ENCODE results near the gene CREB3. TPM values are rescaled to one million over a fixed set of nuclear protein-coding genes. Genes with fewer than 3 reads are reported as not detected.

The CREB3 gene
- total RNA-seq, 2 experiments from 2014 or later: 13.7 to 15.4 TPM

- no peak for TF ChIP-seq CTCF (IDR thresholded peaks at IDR 0.05)
- peak overlapping the region; percentile 90 for H3K4me3 Mint-ChIP-seq
- peaks cover 62% of the 10 kb centered on the region for H3K4me1 Mint-ChIP-seq (ENCODE audit: low read depth)
- H3K27me3 Mint-ChIP-seq: no peaks in the 10 kb centered on the region
- H3K36me3 ChIP-seq (ENCODE audit: insufficient read depth, low read length): peaks cover 44% of the 10 kb centered on the region
- no peak overlapping the region for H3K27ac ChIP-seq (ENCODE audit: low read depth in 1 of 2, low read length in 2 of 2)
- H3K9me3 ChIP-seq (ENCODE audit: control insufficient read depth in 1 of 2, insufficient read depth in 1 of 2, low read length in 2 of 2): no peaks in the 10 kb centered on the region
- H3K9me3 Mint-ChIP-seq: no peaks in the 10 kb centered on the region
- ATAC-seq (ENCODE audit: poor library complexity): no peak
- no peak overlapping the region for H3K27ac Mint-ChIP-seq
- no peaks in the 10 kb centered on the region for H3K27me3 ChIP-seq (ENCODE audit: control insufficient read depth in 1 of 2, insufficient read depth in 2 of 2, low read length in 2 of 2)
- H3K4me1 ChIP-seq (ENCODE audit: insufficient read depth, low read length): peaks cover 54% of the 10 kb centered on the region
- CTCF ChIA-PET: interaction anchor here (0.8 to 3.0 kb wide), 4 partner anchors 10 to 79 kb away, joined by 3 to 13 read pairs (median 8); partner anchors contain the start of genes CREB3 and TLN1
- H3K4me3 ChIP-seq (ENCODE audit: low read length): no peak overlapping the region
- no peak for DNase-seq
- intact Hi-C loops (cut with DNase I, micrococcal nuclease): loop anchor here (5.0 to 10.0 kb wide), 3 partner anchors 66 to 1222 kb away; partner anchors contain the start of genes ENHO (in 1 of the 2) and SPAG8 (in 1 of the 2)
- H3K36me3 Mint-ChIP-seq (ENCODE audit: low read depth): peaks cover 59% of the 10 kb centered on the region
- POLR2A ChIA-PET: interaction anchor here (0.9 to 4.2 kb wide), 4 partner anchors 11 to 143 kb away, joined by 3 to 73 read pairs (median 11); partner anchors contain the start of genes CCDC107, CREB3, RMRP and TLN1
Observed at GRCh38 chr9:35746583-35746982, 14.1 kb downstream of the CREB3 start.

- ChIA-PET CTCF (interaction anchor here (1.2 to 3.5 kb wide), 14 partner anchors 9 to 145 kb away, joined by 3 to 32 read pairs (median 6); partner anchors contain the start of genes CCDC107, CREB3, RMRP and TLN1), POLR2A (interaction anchor here (0.7 to 4.2 kb wide), 16 partner anchors 9 to 145 kb away, joined by 3 to 73 read pairs (median 8); partner anchors contain the start of genes CCDC107, CREB3, RMRP and SPAG8)
- no peak for TF ChIP-seq CTCF (IDR thresholded peaks at IDR 0.05)
- Histone ChIP-seq H3K27me3 (ENCODE audit: control insufficient read depth in 1 of 2, insufficient read depth in 2 of 2, low read length in 2 of 2) (no peaks in the 10 kb centered on the region), H3K36me3 (ENCODE audit: insufficient read depth, low read length) (peaks cover 46% of the 10 kb centered on the region), H3K9me3 (ENCODE audit: control insufficient read depth in 1 of 2, insufficient read depth in 1 of 2, low read length in 2 of 2) (no peaks in the 10 kb centered on the region), H3K27ac (ENCODE audit: low read depth in 1 of 2, low read length in 2 of 2) (peak overlapping the region; percentile 60 to 65), H3K4me1 (ENCODE audit: insufficient read depth, low read length) (peaks cover 48% of the 10 kb centered on the region), H3K4me3 (ENCODE audit: low read length) (peak overlapping the region; percentile 98)
- Mint-ChIP-seq H3K4me1 (ENCODE audit: low read depth) (peaks cover 54% of the 10 kb centered on the region), H3K27me3 (no peaks in the 10 kb centered on the region), H3K9me3 (no peaks in the 10 kb centered on the region), H3K27ac (peak overlapping the region; percentile 40), H3K4me3 (peak overlapping the region; percentile 90), H3K36me3 (ENCODE audit: low read depth) (peaks cover 59% of the 10 kb centered on the region)
- DNase-seq: peak in 4 of 14 experiments; percentile 6 to 36 (median 30)
- intact Hi-C loops (cut with DNase I, micrococcal nuclease): loop anchor here (2.0 to 10.0 kb wide), 4 partner anchors 16 to 1224 kb away; partner anchors contain the start of genes CREB3 (in 1 of the 2), ENHO (in 1 of the 2), SPAG8 (in 1 of the 2) and TLN1 (in 1 of the 2)
- ATAC-seq (ENCODE audit: poor library complexity): peak; percentile 18
Observed at GRCh38 chr9:35748242-35748857, 15.9 kb downstream of the CREB3 start.

DNA sequence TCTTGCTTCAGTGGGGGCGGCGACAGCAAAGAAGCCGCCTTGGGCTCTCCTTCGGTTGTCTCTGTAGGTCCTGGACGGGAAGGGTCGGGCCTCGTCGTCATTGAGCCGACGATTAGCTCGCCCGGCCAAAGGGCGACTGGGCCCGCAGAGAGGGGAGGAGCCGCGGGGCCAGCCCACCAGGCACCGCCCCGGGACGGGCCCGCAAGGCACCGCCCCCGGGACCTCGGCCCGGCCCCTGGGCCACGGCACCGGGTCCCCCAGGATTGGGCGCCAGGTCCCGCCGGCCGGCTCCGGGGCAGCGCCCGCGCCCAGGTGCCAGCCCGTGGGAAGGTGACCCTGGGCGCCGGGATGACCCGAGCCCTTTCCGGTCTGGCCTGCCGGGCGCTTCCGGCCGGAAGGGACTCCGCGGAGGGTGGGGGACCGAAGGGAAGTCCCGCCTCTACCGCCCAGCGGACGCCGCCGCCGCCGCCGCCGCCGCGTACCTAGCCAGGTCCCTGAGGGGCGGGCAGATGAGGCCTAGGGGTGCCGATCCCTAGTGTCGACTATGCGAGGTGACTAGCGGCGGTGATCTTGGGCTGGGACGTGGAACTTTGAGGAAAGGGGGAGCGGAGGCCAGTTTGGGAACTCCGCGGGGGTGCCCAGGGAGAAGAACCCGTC lies 16.5 kb downstream of the CREB3 start, which contains the start of the genes GBA2 and RGP1:
Gene GBA2 (minus strand): TSS at position 371 of the 657 bp plus-strand sequence. CDS start 524 bp downstream, outside the sequence.
Gene RGP1 (plus strand): TSS at position 430 of the 657 bp plus-strand sequence. CDS start 469 bp downstream, outside the sequence.
- Mint-ChIP-seq H3K9me3 (no peaks in the 10 kb centered on the region), H3K4me1 (ENCODE audit: low read depth) (peaks cover 51% of the 10 kb centered on the region), H3K36me3 (ENCODE audit: low read depth) (peaks cover 59% of the 10 kb centered on the region), H3K27me3 (no peaks in the 10 kb centered on the region), H3K27ac (peak within 1 kb of the TSS; percentile 88), H3K4me3 (peak within 1 kb of the TSS; percentile 99)
- Histone ChIP-seq H3K27me3 (ENCODE audit: control insufficient read depth in 1 of 2, insufficient read depth in 2 of 2, low read length in 2 of 2) (no peaks in the 10 kb centered on the region), H3K27ac (ENCODE audit: low read depth in 1 of 2, low read length in 2 of 2) (peak within 1 kb of the TSS; percentile 65 to 85), H3K4me1 (ENCODE audit: insufficient read depth, low read length) (peaks cover 48% of the 10 kb centered on the region), H3K4me3 (ENCODE audit: low read length) (peak within 1 kb of the TSS; percentile 98), H3K36me3 (ENCODE audit: insufficient read depth, low read length) (peaks cover 46% of the 10 kb centered on the region), H3K9me3 (ENCODE audit: control insufficient read depth in 1 of 2, insufficient read depth in 1 of 2, low read length in 2 of 2) (no peaks in the 10 kb centered on the region)
- POLR2A ChIA-PET: interaction anchor here (0.6 to 4.2 kb wide), 17 partner anchors 8 to 1718 kb away, joined by 3 to 73 read pairs (median 8); partner anchors contain the start of genes ARHGEF39, CCDC107, CREB3 and RMRP
- TF ChIP-seq CTCF (IDR thresholded peaks at IDR 0.05): no peak
- intact Hi-C loops (cut with DNase I, micrococcal nuclease): loop anchor here (1.0 to 10.0 kb wide), 6 partner anchors 13 to 1224 kb away; partner anchors contain the start of genes CREB3 (in 2 of the 2), TLN1 (in 2 of the 2), ENHO (in 1 of the 2) and SPAG8 (in 1 of the 2)
- CTCF ChIA-PET: interaction anchor here (0.6 to 3.5 kb wide), 21 partner anchors 8 to 669 kb away, joined by 3 to 32 read pairs (median 6); partner anchors contain the start of genes CCDC107, CREB3, FANCG and RMRP
- ATAC-seq (ENCODE audit: poor library complexity): peak; percentile 59
- DNase-seq: peak; percentile 25 to 77 (median 58)
